K562 (cell line): ENCODE data around the gene GP1BB. TPM values are rescaled to one million over a fixed set of nuclear protein-coding genes. Genes with fewer than 3 reads are reported as not detected.

ENCODE experiments used
- ATAC-seq: fragments of 200-7000 bp; cut with Tn5 transposase; 3 replicates; pipeline ENCODE4 v1.9.1; 2020; ENCODE audit warnings: moderate library complexity
- BruUV-seq: library from RNA; stranded (reverse); fragments of 400-500 nt; replicated peaks from 2 replicates; lab custom pipeline; 2021; lab: Mats Ljungman, UMichigan
- CTCF ChIA-PET: fragments of 300-600 bp; formaldehyde crosslinking; extraction: SDS; loops from one replicate; lab custom pipeline; 2021; ENCODE audit warnings: low intra/inter-chr PET ratio; lab: Yijun Ruan, JAX
- POLR2A ChIA-PET: fragments of 300-600, 350-650 bp; sonication (Branson Sonifier 250); formaldehyde crosslinking; extraction: SDS; loops from one replicate; lab custom pipeline; 2021; ENCODE audit warnings: antibody characterized with exemption, inconsistent platforms; lab: Yijun Ruan, JAX
- DNase-seq, 4 experiments: peaks; one replicate each; pipeline versions ENCODE4 v3.0.0 to v3.0.0-alpha.2; 2011 to 2018; ENCODE audit warnings: low spot score in 3 of 4, mixed read lengths in 3 of 4; ENCODE audit errors: extremely low read depth in 1 of 4
- FAIRE-seq: peaks from 2 replicates; lab custom pipeline; 2011; peaks lifted over from hg19 to GRCh38; lab: Jason Lieb, UNC
- H2AFZ ChIP-seq: 2 replicates; pipeline ENCODE4 v1.6.0; 2011; ENCODE audit warnings: low read depth, low read length, control low read depth, inconsistent platforms
- H3K27ac ChIP-seq: fragments of 200-600 bp; 3 replicates; pipeline ENCODE4 v1.8.0; 2011; ENCODE audit warnings: low read depth, mild to moderate bottlenecking, control low read depth, inconsistent platforms, low read length, moderate library complexity, mixed read lengths; ENCODE audit errors: extremely low read depth
- H3K27me3 ChIP-seq, 2 experiments: fragments of 300-600 bp in 1 of 2; 2 replicates in 1 of 2; 3 replicates in 1 of 2; pipeline versions ENCODE4 v1.6.0 to v1.8.0; 2011; ENCODE audit warnings: inconsistent platforms in 2 of 2, low read length in 2 of 2, mild to moderate bottlenecking in 1 of 2, mixed read lengths in 1 of 2, moderate library complexity in 1 of 2; ENCODE audit not compliant: control insufficient read depth in 2 of 2, insufficient read depth in 2 of 2
- H3K36me3 ChIP-seq: fragments of 300-600 bp; 3 replicates; pipeline ENCODE4 v1.8.0; 2011; ENCODE audit warnings: mild to moderate bottlenecking, low read length, inconsistent platforms; ENCODE audit not compliant: control insufficient read depth, insufficient read depth
- H3K4me1 ChIP-seq, 2 experiments: fragments of 200-600 bp in 1 of 2; replicated peaks in 1 of 2; 2 replicates in 1 of 2; 3 replicates in 1 of 2; pipeline versions ENCODE4 v1.5.1 to v1.8.0; 2011; ENCODE audit warnings: inconsistent platforms in 2 of 2, low read length in 2 of 2, mild to moderate bottlenecking in 1 of 2, mixed read lengths in 1 of 2, moderate library complexity in 1 of 2; ENCODE audit not compliant: control insufficient read depth in 2 of 2, insufficient read depth in 2 of 2
- H3K4me2 ChIP-seq: 2 replicates; pipeline ENCODE4 v1.6.1; 2011; ENCODE audit warnings: low read length, control low read depth, inconsistent platforms, mixed read lengths; ENCODE audit not compliant: insufficient read depth
- H3K4me3 ChIP-seq: fragments of 200-600 bp; sonication (generic), shearing (Covaris generic); 2 replicates; pipeline ENCODE4 v1.5.1; 2016; ENCODE audit warnings: control low read depth, inconsistent platforms
- H3K79me2 ChIP-seq: fragments of 200-600 bp; 3 replicates; pipeline ENCODE4 v1.8.0; 2011; ENCODE audit warnings: low read length, inconsistent platforms; ENCODE audit not compliant: control insufficient read depth, insufficient read depth
- H3K9ac ChIP-seq, 2 experiments: 2 replicates each; pipeline versions ENCODE4 v1.6.0 to v1.6.1; 2011; ENCODE audit warnings: low read depth in 2 of 2, low read length in 2 of 2, control low read depth in 1 of 2, inconsistent platforms in 1 of 2, mild to moderate bottlenecking in 1 of 2, mixed read lengths in 1 of 2; ENCODE audit not compliant: insufficient read depth in 1 of 2
- H3K9me1 ChIP-seq: one replicate; pipeline ENCODE4 v1.6.0; 2011; ENCODE audit warnings: inconsistent platforms, mild to moderate bottlenecking, low read length, moderate library complexity; ENCODE audit not compliant: control insufficient read depth, insufficient read depth
- H3K9me3 ChIP-seq: replicated peaks from 2 replicates; pipeline ENCODE4 v1.5.1; 2011; ENCODE audit warnings: low read depth, low read length, inconsistent platforms; ENCODE audit not compliant: control insufficient read depth, insufficient read depth
- H4K20me1 ChIP-seq: replicated peaks from 2 replicates; pipeline ENCODE4 v1.6.1; 2011; ENCODE audit warnings: low read length, inconsistent platforms, mixed read lengths; ENCODE audit not compliant: control insufficient read depth, insufficient read depth
- CLOCK ChIP-seq: fragments of 250-450 bp; sonication (Bioruptor Pico); IDR thresholded peaks from 2 replicates; pipeline ENCODE4 v1.4.0; 2020; ENCODE audit warnings: mild to moderate bottlenecking, moderate library complexity, borderline replicate concordance
- GABPB2 ChIP-seq: fragments of 250-450 bp; sonication (Bioruptor Pico); conservative IDR thresholded peaks from 2 replicates; pipeline ENCODE4 v1.5.1; 2021; ENCODE audit warnings: mild to moderate bottlenecking
- GMEB1 ChIP-seq: fragments of 250-450 bp; sonication (Bioruptor Pico); IDR thresholded peaks from 2 replicates; pipeline ENCODE4 v1.4.0; 2020; ENCODE audit warnings: mild to moderate bottlenecking
- HMGXB4 ChIP-seq: sonication (generic); formaldehyde crosslinking; IDR thresholded peaks from 2 replicates; pipeline ENCODE4 v1.8.1; 2023; ENCODE audit warnings: mild to moderate bottlenecking, missing genetic modification reagents
- NCOA1 ChIP-seq: fragments of 450-650 bp; IDR thresholded peaks from 2 replicates; pipeline ENCODE4 v1.6.1; 2016; ENCODE audit warnings: low read depth
- SAP30 ChIP-seq: fragments of 200-600 bp; sonication (generic); IDR thresholded peaks from 2 replicates; pipeline ENCODE4 v1.6.1; 2012; ENCODE audit warnings: borderline replicate concordance, low read depth, mild to moderate bottlenecking, moderate library complexity, low read length, control low read depth, inconsistent platforms; ENCODE audit not compliant: insufficient read depth, poor library complexity, severe bottlenecking
- SFPQ ChIP-seq: fragments of 200-400 bp; formaldehyde crosslinking; IDR thresholded peaks from 2 replicates; pipeline ENCODE4 v1.6.1; 2017; ENCODE audit warnings: mild to moderate bottlenecking, low read depth, low read length, moderate library complexity
- TRIM28 ChIP-seq: fragments of 450-650 bp; IDR thresholded peaks from 2 replicates; pipeline ENCODE4 v1.6.1; 2017
- TSC22D4 ChIP-seq: fragments of 450-650 bp; IDR thresholded peaks from 2 replicates; pipeline ENCODE4 v1.6.1; 2016; ENCODE audit warnings: missing genetic modification characterization, missing biosample characterization, control low read depth
- ZBTB8A ChIP-seq: fragments of 450-650 bp; IDR thresholded peaks from 2 replicates; pipeline ENCODE4 v1.6.1; 2018; ENCODE audit warnings: mild to moderate bottlenecking, moderate library complexity; ENCODE audit not compliant: partially characterized antibody
- WGBS: fragments of 100-300 bp; shearing (Covaris generic); methylation state at CpG from one replicate; pipeline ENCODE4 v1.1.6; 2016; ENCODE audit warnings: low coverage, mixed read lengths; ENCODE audit not compliant: insufficient coverage; ENCODE audit errors: missing lambda C conversion rate; 5-methylcytosine and 5-hydroxymethylcytosine counted together
- in situ Hi-C: fragments of 300-500 bp; cut with MboI; formaldehyde crosslinking; loops from 4 replicates; pipeline ENCODE4 v1.15.0; 2018; ENCODE audit warnings: inconsistent platforms, mixed read lengths
- intact Hi-C: fragments of 100-400 bp; cut with micrococcal nuclease; formaldehyde crosslinking; loops from 2 replicates; pipeline ENCODE4 v1.14.2; 2022
- polyA plus RNA-seq, 8 experiments: library from polyadenylated mRNA; depleted of rRNA in 4 of 8; stranded (reverse) in 5 of 8; unstranded in 3 of 8; fragments of >200 nt; fragmentation: Nextera tagmentation in 2 of 8; fragmentation: Illumina TruSeq in 1 of 8; extraction: Ambion mirVana in 2 of 8; extraction: Trizol in 1 of 8; gene quantifications; 2 replicates each; pipeline versions ENCODE4 v1.2.1 to v1.2.3, GENCODE V29; 2011 to 2014; ENCODE audit warnings: inconsistent platforms in 1 of 8, missing spikeins in 1 of 8
- total RNA-seq, 7 experiments: library from RNA; depleted of rRNA in 6 of 7; stranded (reverse); fragments of >200 nt in 6 of 7; fragmentation: Illumina TruSeq in 2 of 7; extraction: Trizol in 2 of 7; gene quantifications; 2 replicates each; pipeline versions ENCODE4 v1.2.1 to v1.2.3, GENCODE V29; 2011 to 2021; ENCODE audit warnings: low replicate concordance in 1 of 7

GP1BB gene
- total and polyA plus RNA-seq, 9 of the 15 experiments (the other 6 are each of a cell fraction or from before 2014, with no cell fraction given), result 0.69 to 162 (median 2.8) TPM

- FAIRE-seq (peak; percentile 32), DNase-seq (no peak), ATAC-seq (peak; percentile 33)
- Histone ChIP-seq H3K79me2 (no peaks in the 10 kb centered on the region), H3K9me1 (no peaks in the 10 kb centered on the region), H4K20me1 (no peaks in the 10 kb centered on the region), H3K9ac (no peak overlapping the region), H3K9me3 (0 out of 2 replicates have a peak, but pooled peaks cover 2% of the 10 kb centered on the region), H3K4me2 (no peak overlapping the region), H2AFZ (peak overlapping the region; percentile 16; the same call in 1 of the 2 replicates), H3K27me3 (peaks cover 2 to 3% of the 10 kb centered on the region in 2 experiments; a peak in 3 of 5 replicates), H3K4me1 (peaks cover 4 to 12% of the 10 kb centered on the region in 2 experiments; a peak in 3 of 5 replicates), H3K36me3 (no peaks in the 10 kb centered on the region), H3K4me3 (no peak overlapping the region), H3K27ac (no peak overlapping the region)
- WGBS, result 42% methylated on average over 11 of the region's 11 CpGs
- no TSS peak for BruUV-seq
- in situ Hi-C loops, result no loop called here
- intact Hi-C loops, result no loop called here
- CTCF ChIA-PET, result interaction anchor here (0.5 to 5.5 kb wide), 5 partner anchors 36 to 381 kb away, joined by 3 to 113 read pairs (median 3); no protein-coding TSS in a partner anchor
- POLR2A ChIA-PET, result interaction anchor here (0.7 to 10.5 kb wide), 9 partner anchors 8 to 43 kb away, joined by 3 to 80 read pairs (median 4); no protein-coding TSS in a partner anchor
- TF ChIP-seq TSC22D4 (tag) (no peak), TRIM28 (peak; percentile 83; the same call in 1 of the 2 replicates), NCOA1 (no peak), GMEB1 (CRISPR knock-in tag) (0 out of 2 replicates have a peak, but pooled peaks have one; percentile 25), SAP30 (no peak), HMGXB4 (CRISPR knock-in tag) (no peak), ZBTB8A (no peak), GABPB2 (no peak), SFPQ (no peak), CLOCK (CRISPR knock-in tag) (no peak)
Measured at GRCh38 chr22:19680911-19681862, 42.2 kb upstream of the GP1BB start.
